Heart left ventricle (tissue), 16 donors: ENCODE measurements around the gene PRR29. TPM values are rescaled to one million over a fixed set of nuclear protein-coding genes. Genes with fewer than 3 reads are reported as not detected.

Experiments
- ATAC-seq, 4 donors: fragments of 200-7000 bp; cut with Tn5 transposase; one replicate each; pipeline ENCODE4 v1.9.1; 2020 to 2022; ENCODE audit warnings: moderate library complexity in 4 of 4, mild to moderate bottlenecking in 3 of 4, moderate number of reproducible peaks in 1 of 4
- DNase-seq, 5 donors: peaks; one replicate each; pipeline ENCODE4 v3.0.0-alpha.2; 2020
- H3K27ac ChIP-seq, 12 donors: fragments of 200-600 bp; sonication (generic) in 4 of 12; one replicate each; pipeline versions ENCODE4 v1.5.0 to v1.8.0; 2016 to 2022; ENCODE audit warnings: mild to moderate bottlenecking in 2 of 12
- H3K27me3 ChIP-seq, 9 donors: fragments of 200-600 bp; sonication (generic) in 2 of 9; one replicate each; pipeline versions ENCODE4 v1.5.1 to v1.8.0; 2016 to 2022; ENCODE audit warnings: mild to moderate bottlenecking in 3 of 9
- H3K36me3 ChIP-seq, 9 donors: fragments of 200-600 bp; sonication (generic) in 2 of 9; one replicate each; pipeline versions ENCODE4 v1.5.0 to v1.8.0; 2018 to 2022; ENCODE audit warnings: mild to moderate bottlenecking in 2 of 9
- H3K4me1 ChIP-seq, 12 donors: fragments of 200-600 bp; sonication (generic) in 4 of 12; one replicate each; pipeline versions ENCODE4 v1.5.0 to v1.8.0; 2016 to 2022; ENCODE audit warnings: mild to moderate bottlenecking in 3 of 12
- H3K4me3 ChIP-seq, 12 donors: fragments of 200-600 bp; sonication (generic) in 4 of 12; one replicate each; pipeline versions ENCODE4 v1.5.0 to v1.8.0; 2017 to 2022; ENCODE audit warnings: mild to moderate bottlenecking in 9 of 12, moderate library complexity in 4 of 12
- H3K9me3 ChIP-seq, 12 donors: fragments of 200-600 bp; sonication (generic) in 4 of 12; one replicate each; pipeline versions ENCODE4 v1.5.0 to v1.8.0; 2016 to 2022; ENCODE audit warnings: mild to moderate bottlenecking in 1 of 12
- CTCF ChIP-seq, 12 donors: fragments of 200-600 bp; sonication (generic) in 4 of 12; IDR thresholded peaks; one replicate each; pipeline versions ENCODE4 v1.5.0 to v1.8.0; 2018 to 2022; ENCODE audit warnings: antibody characterized with exemption in 12 of 12, mild to moderate bottlenecking in 5 of 12
- POLR2A ChIP-seq, 2 donors: fragments of 450-650 bp; IDR thresholded peaks; one replicate each; pipeline ENCODE4 v1.6.1; 2017; ENCODE audit warnings: antibody characterized with exemption in 2 of 2, mild to moderate bottlenecking in 2 of 2, moderate library complexity in 2 of 2
- WGBS, 4 donors: extraction: QIAGEN DNeasy Blood & Tissue Kit in 2 of 4; methylation state at CpG; one replicate each; pipeline versions ENCODE4 v1.1.5 to v1.1.7; 2013 to 2018; 5-methylcytosine and 5-hydroxymethylcytosine counted together
- intact Hi-C, 10 donors: fragments of 100-400 bp; cut with DNase I; formaldehyde crosslinking; loops; one replicate each; pipeline versions ENCODE4 v1.11.1 to v1.14.2; 2022
- polyA plus RNA-seq, 2 donors: library from polyadenylated mRNA; stranded (reverse); fragments of 200-250 nt; gene quantifications; one replicate each; pipeline ENCODE4 v1.2.3, GENCODE V29; 2013
- total RNA-seq, 9 donors: library from RNA; depleted of rRNA in 2 of 9; stranded (reverse); fragments of >200 nt in 2 of 9; fragmentation: NEBNext Ultra II Directional in 3 of 9; extraction: Animal tissue kit (Norgen Biotek cat#: 25700) in 3 of 9; gene quantifications; one replicate each; pipeline versions ENCODE4 v1.1.0 to v1.2.4, GENCODE V29; 2016 to 2023
- donor health status: ischemic (EF 13 %, LVEDD 7.1; RV severe dilation, severe dysfunction).
- donor health status: healthy with polysubstance abuse.
- donor health status: DM: no; HTN: yes; CAD: no.
- donor health status: DM: no; HTN: no; CAD: no.
- donor health status: ischemic (EF 25% LVEDD 6.9; RV normal size, moderate dysfunction).
- donor health status: ischemic (EF 25% LVEDD 5.7; RV mildly dilated, moderate dysfunction).
- donor health status: healthy.
- donor health status: DM: yes; HTN: yes; CAD: no.
- donor health status: ischemic (EF 35%, LVEDD 5.7; RV mildly dilated, moderate dysfunction).
- donor health status: nonischemic (EF 11% LVEDD 7.7; RV severe dilation, severe dysfunction).
- donor health status: DM: yes; HTN: yes; CAD: no.
- donor health status: PGD.
- donor health status: ischemic (EF 29% LVEDD 5.4; RV normal size, mild dysfunction).
- donor health status: nonischemic (EF 23%, LVEDD 6.1; RV moderate dilation, normal function).

The PRR29 gene
- total and polyA plus RNA-seq, 11 donors = 0.15 to 1.8 (median 0.26) TPM; not detected in 3

GRCh38 chr17:64020056-64020766, 22.1 kb downstream of the PRR29 start, which contains the start of gene ICAM2:
ICAM2 (minus strand) TSS chr17:64020633; CDS start chr17:64006691, 13,942 bp downstream.
- intact Hi-C loops = loop anchor here in 2 of 10 donors (2.0 to 10.0 kb wide), 2 partner anchors 13 to 255 kb away; no protein-coding TSS in a partner anchor

GRCh38 chr17:64022611-64023063, 24.5 kb downstream of the PRR29 start:
- Histone ChIP-seq H3K36me3 (no peaks in the 10 kb centered on the region), H3K27ac (peak overlapping the region in 6 of 12 donors; percentile 12 to 93 (median 56)), H3K9me3 (no peaks in the 10 kb centered on the region), H3K4me1 (peaks cover 0 to 60% (median 8%) of the 10 kb centered on the region in 12 donors), H3K27me3 (no peaks in the 10 kb centered on the region), H3K4me3 (no peak overlapping the region)
- no peak for ATAC-seq
- TF ChIP-seq CTCF (IDR thresholded peaks at IDR 0.05) (no peak), POLR2A (IDR thresholded peaks at IDR 0.05) (no peak)
- no peak for DNase-seq
- intact Hi-C loops = loop anchor here in 1 of 10 donors (10.0 kb wide), 1 partner anchor 252 kb away; no protein-coding TSS in a partner anchor
- 85 to 90% (median 88%) methylated on average over 5 of the region's 5 CpGs for WGBS, 4 donors

More at GRCh38 chr17:64020056-64020766, 22.1 kb downstream of the PRR29 start, which contains the start of gene ICAM2:
- peak within 1 kb of the TSS; percentile 68 to 96 (median 86) for H3K27ac ChIP-seq
- no peaks in the 10 kb centered on the region for H3K36me3 ChIP-seq
- WGBS, 4 donors = 18 to 20% (median 18%) methylated on average over 23 of the region's 23 CpGs
- TF ChIP-seq POLR2A (IDR thresholded peaks at IDR 0.05) (peak in 1 of 2 donors; percentile 56), CTCF (IDR thresholded peaks at IDR 0.05) (peak in 1 of 12 donors; percentile 5)
- peaks cover 0 to 72% (median 10%) of the 10 kb centered on the region in 12 donors for H3K4me1 ChIP-seq
- peak in 4 of 5 donors; percentile 73 to 83 (median 79) for DNase-seq
- ATAC-seq = peak; percentile 86 to 95 (median 88)
- H3K9me3 ChIP-seq = no peaks in the 10 kb centered on the region
- H3K4me3 ChIP-seq = peak within 1 kb of the TSS; percentile 25 to 71 (median 58)
- no peaks in the 10 kb centered on the region for H3K27me3 ChIP-seq

GRCh38 chr17:64024215-64024654, 26.1 kb downstream of the PRR29 start:
- Histone ChIP-seq H3K9me3 (no peaks in the 10 kb centered on the region), H3K27ac (peak overlapping the region in 8 of 12 donors; percentile 38 to 93 (median 57)), H3K4me1 (peaks cover 0 to 44% (median 8%) of the 10 kb centered on the region in 12 donors), H3K4me3 (no peak overlapping the region), H3K27me3 (no peaks in the 10 kb centered on the region), H3K36me3 (no peaks in the 10 kb centered on the region)
- ATAC-seq = peak in 1 of 4 donors; percentile 13
- WGBS, 4 donors = 77 to 78% (median 78%) methylated on average over 8 of the region's 8 CpGs
- intact Hi-C loops = loop anchor here in 4 of 10 donors (2.0 to 10.0 kb wide), 3 partner anchors 105 to 259 kb away; partner anchors contain the start of gene GH1 (in 3 of the 4)
- peak in 1 of 5 donors; percentile 14 for DNase-seq
- TF ChIP-seq CTCF (IDR thresholded peaks at IDR 0.05) (no peak), POLR2A (IDR thresholded peaks at IDR 0.05) (no peak)
